K562 (cell line): ENCODE measurements around the gene PNRC2. TPM values are rescaled to one million over a fixed set of nuclear protein-coding genes. Genes with fewer than 3 reads are reported as not detected.

Source experiments
- BACH1 ChIP-seq: fragments of 200-800 bp; sonication (Bioruptor generic); IDR thresholded peaks from 2 replicates; pipeline ENCODE4 v1.6.1; 2016; ENCODE audit warnings: missing genetic modification characterization, missing compliant biosample characterization
- ETV6 ChIP-seq, 3 experiments: fragments of 150-350 bp in 1 of 3; sonication (generic) in 1 of 3; formaldehyde crosslinking in 1 of 3; IDR thresholded peaks; 2 replicates each; pipeline versions ENCODE4 v1.6.1 to v1.8.0; 2014 to 2022; ENCODE audit warnings: borderline replicate concordance in 2 of 3, low read depth in 2 of 3, antibody characterized with exemption in 1 of 3, low read length in 1 of 3, mild to moderate bottlenecking in 1 of 3, missing genetic modification reagents in 1 of 3
- GABPA ChIP-seq: fragments of 200-800 bp; sonication (Bioruptor generic); conservative IDR thresholded peaks from 2 replicates; pipeline ENCODE4 v1.6.1; 2016; ENCODE audit warnings: low read depth, missing genetic modification characterization, missing compliant biosample characterization
- HCFC1 ChIP-seq: IDR thresholded peaks from 2 replicates; pipeline ENCODE4 v1.6.1; 2012; ENCODE audit warnings: low read depth, low read length, improper control_type of control experiment
- HDAC8 ChIP-seq: fragments of 450-650 bp; IDR thresholded peaks from 2 replicates; pipeline ENCODE4 v1.6.1; 2016; ENCODE audit warnings: mild to moderate bottlenecking, missing genetic modification characterization, moderate library complexity, missing compliant biosample characterization
- MYC ChIP-seq, 2 experiments: fragments of 250-450 bp in 1 of 2; sonication (Bioruptor Pico) in 1 of 2; IDR thresholded peaks; 2 replicates each; pipeline versions ENCODE4 v1.5.1 to v1.6.1; 2012 to 2021; ENCODE audit warnings: low read depth in 2 of 2, borderline replicate concordance in 1 of 2, improper control_type of control experiment in 1 of 2, low read length in 1 of 2, mild to moderate bottlenecking in 1 of 2, moderate library complexity in 1 of 2
- NCOA1 ChIP-seq: fragments of 450-650 bp; IDR thresholded peaks from 2 replicates; pipeline ENCODE4 v1.6.1; 2016; ENCODE audit warnings: low read depth
- NR1H2 ChIP-seq: sonication (generic); formaldehyde crosslinking; IDR thresholded peaks from 2 replicates; pipeline ENCODE4 v1.4.0; 2020; ENCODE audit warnings: mild to moderate bottlenecking, missing genetic modification reagents
- POLR2G ChIP-seq: fragments of 200-400 bp; formaldehyde crosslinking; IDR thresholded peaks from 2 replicates; pipeline ENCODE4 v1.6.1; 2017; ENCODE audit warnings: low read depth, mild to moderate bottlenecking, antibody characterized with exemption, low read length, moderate library complexity
- RFX5 ChIP-seq: IDR thresholded peaks from 2 replicates; pipeline ENCODE4 v1.6.1; 2011; ENCODE audit warnings: low read depth, mild to moderate bottlenecking, improper control_type of control experiment, low read length
- SMARCA4 ChIP-seq: fragments of 450-650 bp; IDR thresholded peaks from 2 replicates; pipeline ENCODE4 v1.6.1; 2016
- SP2 ChIP-seq: IDR thresholded peaks from 2 replicates; pipeline ENCODE4 v1.6.1; 2011; ENCODE audit warnings: mild to moderate bottlenecking, low read depth, low read length, moderate library complexity; ENCODE audit not compliant: poor library complexity, severe bottlenecking; ENCODE audit errors: extremely low read depth
- TBL1XR1 ChIP-seq, 2 experiments: IDR thresholded peaks; 2 replicates each; pipeline ENCODE4 v1.6.1; 2012; ENCODE audit warnings: improper control_type of control experiment in 2 of 2, low read length in 2 of 2, mild to moderate bottlenecking in 1 of 2
- YY1 ChIP-seq, 3 experiments: IDR thresholded peaks; 2 replicates each; pipeline ENCODE4 v1.6.1; 2011; ENCODE audit warnings: low read length in 2 of 3, mild to moderate bottlenecking in 2 of 3, moderate library complexity in 2 of 3, borderline replicate concordance in 1 of 3, control low read depth in 1 of 3, low read depth in 1 of 3; ENCODE audit not compliant: insufficient read depth in 3 of 3, insufficient replicate concordance in 2 of 3, control insufficient read depth in 1 of 3, insufficient read length in 1 of 3; ENCODE audit errors: extremely low read depth in 1 of 3
- ZBTB5 ChIP-seq: fragments of 450-650 bp; IDR thresholded peaks from 2 replicates; pipeline ENCODE4 v1.6.1; 2017; ENCODE audit warnings: antibody characterized with exemption
- ZMIZ1 ChIP-seq, 2 experiments: fragments of 150-350 bp in 1 of 2; IDR thresholded peaks; 2 replicates each; pipeline ENCODE4 v1.6.1; 2012 to 2016; ENCODE audit warnings: low read depth in 2 of 2, low read length in 2 of 2, mild to moderate bottlenecking in 1 of 2, moderate library complexity in 1 of 2
- ZNF232 ChIP-seq: sonication (generic); formaldehyde crosslinking; IDR thresholded peaks from 2 replicates; pipeline ENCODE4 v1.8.0; 2022; ENCODE audit warnings: mild to moderate bottlenecking, missing genetic modification reagents
- ZNF282 ChIP-seq: sonication (generic); formaldehyde crosslinking; IDR thresholded peaks from 2 replicates; pipeline ENCODE4 v1.8.1; 2023; ENCODE audit warnings: missing genetic modification reagents
- ZNF347 ChIP-seq: fragments of 450-650 bp; formaldehyde crosslinking; IDR thresholded peaks from 2 replicates; pipeline ENCODE4 v1.4.0; 2020; ENCODE audit warnings: low read depth, mild to moderate bottlenecking, moderate library complexity
- ZNF551 ChIP-seq: fragments of 250-450 bp; sonication (Bioruptor Pico); IDR thresholded peaks from 2 replicates; pipeline ENCODE4 v1.5.0; 2021; ENCODE audit warnings: mild to moderate bottlenecking, moderate library complexity
- ZNF583 ChIP-seq: fragments of 250-450 bp; sonication (Bioruptor Pico); IDR thresholded peaks from 2 replicates; pipeline ENCODE4 v1.4.0; 2020
- polyA plus RNA-seq, 8 experiments: library from polyadenylated mRNA; depleted of rRNA in 4 of 8; stranded (reverse) in 5 of 8; unstranded in 3 of 8; fragments of >200 nt; fragmentation: Nextera tagmentation in 2 of 8; fragmentation: Illumina TruSeq in 1 of 8; extraction: Ambion mirVana in 2 of 8; extraction: Trizol in 1 of 8; gene quantifications; 2 replicates each; pipeline versions ENCODE4 v1.2.1 to v1.2.3, GENCODE V29; 2011 to 2014; ENCODE audit warnings: inconsistent platforms in 1 of 8, missing spikeins in 1 of 8
- total RNA-seq, 7 experiments: library from RNA; depleted of rRNA in 6 of 7; stranded (reverse); fragments of >200 nt in 6 of 7; fragmentation: Illumina TruSeq in 2 of 7; extraction: Trizol in 2 of 7; gene quantifications; 2 replicates each; pipeline versions ENCODE4 v1.2.1 to v1.2.3, GENCODE V29; 2011 to 2021; ENCODE audit warnings: low replicate concordance in 1 of 7

Gene PNRC2
- total and polyA plus RNA-seq, 9 of the 15 experiments (the other 6 are each of a cell fraction or from before 2014, with no cell fraction given) = 127 to 303 (median 203) TPM

- TF ChIP-seq RFX5 (no peak), ZNF232 (peak; percentile 75; the same call in 1 of the 2 replicates), HCFC1 (no peak), ZNF347 (no peak), ZNF583 (CRISPR knock-in tag) (no peak), ZBTB5 (no peak), HDAC8 (tag) (no peak; the same call in 1 of the 2 replicates), NR1H2 (CRISPR knock-in tag) (0 out of 2 replicates have a peak, but pooled peaks have one; percentile 15), ETV6 (IDR thresholded peaks at IDR 0.05; ENCODE audit: borderline replicate concordance in 1 of 2, low read depth in 2 of 2, low read length in 1 of 2) (peak in 1 of 2 experiments; percentile 73; a peak in 1 of 4 replicates), ETV6 (CRISPR knock-in tag; IDR thresholded peaks at IDR 0.05; ENCODE audit: borderline replicate concordance) (no peak), MYC (IDR thresholded peaks at IDR 0.05; ENCODE audit: low read depth, low read length) (peak; percentile 83), MYC (CRISPR knock-in tag; IDR thresholded peaks at IDR 0.05; ENCODE audit: borderline replicate concordance, low read depth) (peak; percentile 17; the same call in 1 of the 2 replicates), GABPA (tag) (peak; percentile 91), SP2 (no peak), ZNF282 (CRISPR knock-in tag) (no peak), POLR2G (no peak), BACH1 (tag) (no peak), TBL1XR1 (IDR thresholded peaks at IDR 0.05; ENCODE audit: low read length in 2 of 2) (peak; percentile 60 to 70; a peak in 3 of 4 replicates), ZMIZ1 (IDR thresholded peaks at IDR 0.05; ENCODE audit: low read depth in 2 of 2, low read length in 2 of 2) (0 out of 4 replicates have a peak, but pooled peaks of 1 of the 2 experiments have one; percentile 43), ZNF551 (CRISPR knock-in tag) (no peak), NCOA1 (peak; percentile 46; the same call in 1 of the 2 replicates), SMARCA4 (no peak; the same call in 1 of the 2 replicates), YY1 (IDR thresholded peaks at IDR 0.05; ENCODE audit: borderline replicate concordance in 1 of 3, control insufficient read depth in 1 of 3, extremely low read depth in 1 of 3, insufficient read depth in 3 of 3, insufficient read length in 1 of 3, insufficient replicate concordance in 2 of 3, low read depth in 1 of 3, low read length in 2 of 3) (peak in 2 of 3 experiments; percentile 61 to 82)
Measured at GRCh38 chr1:23958810-23959460, 693 bp upstream of the PNRC2 start (continued).
